Posterior vena cava (tissue), 2 donors: ENCODE results near the gene CHCHD10. TPM values are rescaled to one million over a fixed set of nuclear protein-coding genes. Genes with fewer than 3 reads are reported as not detected.

Experiments used
- DNase-seq: peaks from one replicate; pipeline ENCODE4 v3.0.0-alpha.2; 2020; ENCODE audit warnings: low spot score
- intact Hi-C, 2 donors: fragments of 100-400 bp; cut with DNase I; formaldehyde crosslinking; loops; one replicate each; pipeline versions ENCODE4 v1.14.1 to v1.14.2; 2022 to 2023
- total RNA-seq, 2 donors: library from RNA; stranded (reverse); fragmentation: NEBNext Ultra II Directional; extraction: Animal tissue kit (Norgen Biotek cat#: 25700); gene quantifications; one replicate each; pipeline ENCODE4 v1.2.1, GENCODE V29; 2021
- donor health status: DM: yes; HTN: yes; CAD: no.
- donor health status: DM: yes; HTN: yes; CAD: no.

The CHCHD10 gene
- total RNA-seq, 2 donors from 2014 or later, result 59.0 to 68.7 TPM

DNA sequence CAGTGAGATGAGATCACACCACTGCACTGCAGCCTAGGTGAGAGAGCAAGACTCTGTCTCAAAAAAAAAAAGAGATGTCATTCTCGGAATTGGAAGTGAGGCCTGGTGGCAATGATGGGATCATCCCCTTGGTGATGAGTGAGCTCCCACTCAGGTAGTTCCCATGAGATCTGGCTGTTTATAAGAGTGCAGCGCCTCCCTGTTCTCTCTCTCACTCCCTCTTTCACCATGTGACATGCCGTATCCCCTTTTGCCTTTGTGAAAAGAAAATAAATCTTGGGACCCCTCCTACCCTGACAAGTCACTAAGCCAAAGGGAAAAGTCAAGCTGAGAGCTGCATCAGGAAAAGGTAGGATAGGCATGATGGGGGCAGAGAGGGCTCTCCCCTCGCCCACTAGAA is 45.6 kb downstream of the CHCHD10 start:
- DNase-seq, result no peak
- intact Hi-C loops, result loop anchor here in 1 of 2 donors (5.0 kb wide), 1 partner anchor 530 kb away; no protein-coding TSS in a partner anchor

DNA sequence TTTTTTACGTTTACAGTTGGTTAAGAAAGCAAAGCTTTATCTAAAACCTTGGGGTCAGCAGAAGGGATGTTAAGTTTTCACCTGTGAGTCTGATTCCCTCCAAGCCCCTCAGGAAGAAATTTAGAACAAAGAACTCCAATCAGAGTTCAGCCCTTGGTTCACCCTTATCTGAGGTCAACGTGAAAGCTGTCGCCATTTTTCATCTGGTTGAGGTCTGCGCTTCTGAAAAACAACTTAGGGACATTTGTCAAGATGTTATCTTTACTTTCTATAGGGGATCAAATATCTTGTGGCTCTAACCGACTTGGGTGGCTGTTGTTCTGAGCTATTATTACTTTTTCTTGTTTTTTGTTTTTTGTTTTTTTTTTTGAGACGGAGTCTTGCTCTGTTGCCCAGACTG is 46.9 kb downstream of the CHCHD10 start:
- intact Hi-C loops, result loop anchor here in 1 of 2 donors (5.0 kb wide), 1 partner anchor 529 kb away; no protein-coding TSS in a partner anchor
- no peak for DNase-seq

DNA sequence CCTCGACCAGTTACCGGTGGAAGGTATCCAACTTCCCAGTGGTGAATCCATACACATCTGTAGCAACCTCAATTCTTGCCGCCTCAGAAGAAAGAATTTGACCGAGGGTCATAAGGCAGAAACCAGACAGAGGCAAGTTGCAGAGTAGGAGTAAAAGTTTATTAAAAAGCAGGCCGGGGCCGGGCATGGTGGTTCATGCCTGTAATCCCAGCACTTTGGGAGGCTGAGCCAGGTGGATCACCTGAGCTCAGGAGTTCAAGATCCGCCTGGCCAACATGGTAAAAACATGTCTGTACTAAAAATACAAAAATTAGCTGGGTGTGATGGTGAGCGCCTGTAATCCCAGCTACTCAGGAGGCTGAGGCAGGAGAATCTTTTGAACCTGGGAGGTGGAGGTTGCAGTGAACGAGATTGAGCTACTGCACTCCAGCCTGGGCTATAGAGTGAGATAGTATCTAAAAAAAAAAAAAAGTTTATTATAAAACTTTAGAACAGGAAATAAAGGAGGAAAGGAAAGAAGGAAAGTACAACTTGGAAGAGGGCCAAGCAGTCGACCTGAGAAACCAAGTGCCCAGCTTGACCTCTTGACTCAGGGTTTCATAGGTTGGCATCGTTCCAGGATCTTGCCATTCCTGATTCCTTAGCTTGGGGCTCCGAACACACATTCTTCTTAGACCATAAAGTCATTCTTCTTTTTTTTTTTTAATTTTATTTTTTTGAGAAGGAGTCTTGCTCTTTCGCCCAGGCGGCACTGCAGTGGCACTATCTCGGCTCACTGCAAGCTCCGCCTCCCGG is 49.2 kb downstream of the CHCHD10 start:
- intact Hi-C loops, result no loop called here
- peak; percentile 52 for DNase-seq

DNA sequence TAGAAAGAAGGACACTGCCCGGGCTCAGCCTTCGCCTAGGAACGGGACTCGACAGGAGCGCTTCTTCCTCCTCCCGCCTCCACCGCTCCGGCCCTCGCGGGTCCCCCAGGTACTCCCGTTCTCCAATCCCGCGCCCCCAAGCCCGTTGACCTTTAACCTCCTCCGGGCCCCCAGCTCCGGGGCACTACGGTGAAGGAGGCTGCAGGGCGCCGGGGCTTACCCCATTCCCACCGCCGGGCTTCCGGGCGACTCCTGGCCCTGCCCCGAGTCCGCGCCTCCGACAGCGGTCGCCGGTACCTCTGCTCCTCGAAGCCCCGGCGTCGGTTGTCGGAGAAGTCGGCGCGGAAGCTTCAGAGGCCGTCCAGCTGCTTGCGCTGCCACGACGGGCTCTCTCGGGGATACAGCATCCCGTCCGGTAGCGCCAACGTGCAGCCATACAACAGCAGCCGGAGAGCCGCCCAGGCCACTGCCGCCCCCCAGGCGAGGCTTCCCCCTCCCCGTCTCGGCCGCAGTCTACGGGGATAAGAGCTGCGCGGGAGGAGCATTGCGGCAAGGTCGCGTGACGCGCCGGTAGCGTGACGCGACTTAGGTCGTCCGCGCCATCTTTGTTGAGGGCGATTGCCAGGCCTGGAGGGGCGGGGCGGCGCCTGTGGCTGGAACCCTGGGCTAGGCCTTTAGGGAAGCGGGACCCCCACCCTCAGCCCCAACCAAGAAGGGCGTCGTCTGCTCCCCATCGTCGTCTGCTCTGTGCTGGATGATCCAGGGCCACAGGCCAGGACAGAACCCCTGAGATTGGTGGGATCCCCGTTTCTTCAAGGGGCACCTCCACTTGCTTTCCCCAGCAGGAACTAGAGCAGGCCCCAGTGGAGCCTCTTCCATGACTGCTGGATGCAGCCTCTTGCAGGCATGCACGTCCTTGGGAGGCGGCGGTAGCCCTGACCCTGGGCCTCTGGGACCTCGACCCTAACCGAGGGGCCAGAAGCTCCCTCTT is 50.7 kb downstream of the CHCHD10 start:
- intact Hi-C loops, result no loop called here
- peak; percentile 96 for DNase-seq

Other genes starting within 250 kb of the CHCHD10 start
- not detected for gene IGLL1, start 187.7 kb downstream of the CHCHD10 start, total RNA-seq
- gene DRICH1, start 135.7 kb downstream of the CHCHD10 start, total RNA-seq, result under 1 TPM; 0.19 to 0.42 TPM
- gene RGL4, start 77.0 kb downstream of the CHCHD10 start, total RNA-seq, result 1 to 10 TPM in 1 of 2 donors, under 1 TPM in 1; 0.24 to 1.7 TPM
- gene ZNF70, start 16.9 kb downstream of the CHCHD10 start, total RNA-seq, result 1 to 10 TPM; 6.2 to 7.7 TPM
- gene VPREB3, start 13.5 kb downstream of the CHCHD10 start, total RNA-seq, result under 1 TPM in 1 of 2 donors, not detected in 1; 0.43 TPM
- not detected for gene C22orf15, start 5.0 kb downstream of the CHCHD10 start, total RNA-seq
- 1 to 10 TPM; 2.8 to 5.8 TPM for gene MMP11, start 4.9 kb upstream of the CHCHD10 start, total RNA-seq
- 10 to 100 TPM; 42.6 to 45.8 TPM for gene SMARCB1, start 19.0 kb upstream of the CHCHD10 start, total RNA-seq
- gene DERL3, start 71.0 kb upstream of the CHCHD10 start, total RNA-seq, result under 1 TPM; 0.83 to 0.95 TPM
- 1 to 10 TPM; 4.9 to 7.4 TPM for gene SLC2A11, start 89.9 kb upstream of the CHCHD10 start, total RNA-seq
- gene MIF, start 126.4 kb upstream of the CHCHD10 start, total RNA-seq, result 100 to 1,000 TPM; 385 to 448 TPM
- gene GSTT2B, start 193.2 kb upstream of the CHCHD10 start, total RNA-seq, result 10 to 100 TPM in 1 of 2 donors, 1 to 10 TPM in 1; 5.6 to 13.1 TPM
- gene DDTL, start 198.9 kb upstream of the CHCHD10 start, total RNA-seq, result 1 to 10 TPM in 1 of 2 donors, under 1 TPM in 1; 0.90 to 1.7 TPM
- 10 to 100 TPM; 48.5 to 50.3 TPM for gene DDT, start 206.5 kb upstream of the CHCHD10 start, total RNA-seq
- gene GSTT2, start 212.2 kb upstream of the CHCHD10 start, total RNA-seq, result 1 to 10 TPM; 1.2 to 3.9 TPM
- gene GSTT4, start 237.5 kb upstream of the CHCHD10 start, total RNA-seq, result not detected
- 10 to 100 TPM; 44.5 to 52.3 TPM for gene CABIN1, start 243.3 kb upstream of the CHCHD10 start, total RNA-seq